Embryonic facial prominence (tissue), 1 donor: Measurements from ENCODE around the gene ANKFN1.
"Not testable (repeated sequence)": the region's sequence is repeated elsewhere in the genome, so short reads cannot be mapped to it uniquely, and the experiment has no call there.

Experiments used
- DNase-seq: peaks from one replicate; pipeline ENCODE4 v3.0.0-alpha.2; 2016; ENCODE audit errors: extremely low spot score

Gene ANKFN1

DNA sequence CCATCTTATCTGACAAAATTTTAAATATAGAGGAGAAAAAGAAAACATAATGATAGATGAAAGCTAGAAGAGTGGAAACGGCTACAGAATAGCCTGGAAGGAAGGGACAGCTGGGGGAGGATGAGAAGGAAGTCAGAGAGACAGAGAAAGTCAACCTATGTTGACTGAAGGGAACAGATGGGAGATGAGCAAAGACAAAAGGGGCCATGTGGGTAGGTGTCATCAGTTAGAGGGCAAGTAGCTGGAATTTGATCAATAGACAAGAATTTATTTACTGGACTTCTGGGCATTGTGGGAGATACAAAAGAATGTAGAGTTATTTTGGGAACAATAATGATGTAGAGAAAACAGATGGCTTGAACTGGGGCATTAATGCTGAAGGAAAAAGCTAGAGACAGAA lies 194.4 kb downstream of the ANKFN1 start:
- DNase-seq = no peak

DNA sequence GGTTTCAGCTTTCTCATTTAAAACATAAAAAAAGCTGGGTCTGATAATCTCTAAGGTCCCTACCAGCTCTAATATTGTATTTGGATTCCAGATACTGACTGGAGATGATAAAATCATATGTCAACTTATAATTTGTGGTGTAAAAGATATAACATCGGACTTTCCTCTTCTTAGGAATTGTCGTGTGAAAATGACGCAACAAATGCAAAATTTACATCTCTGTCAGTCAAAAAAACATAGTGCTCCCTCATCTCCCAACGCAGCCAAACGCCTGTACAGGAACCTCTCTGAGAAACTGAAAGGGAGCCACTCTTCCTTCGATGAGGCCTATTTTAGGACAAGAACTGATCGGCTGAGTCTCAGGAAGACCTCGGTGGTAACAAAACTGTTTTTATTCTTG lies 197.3 kb downstream of the ANKFN1 start:
- no peak for DNase-seq

DNA sequence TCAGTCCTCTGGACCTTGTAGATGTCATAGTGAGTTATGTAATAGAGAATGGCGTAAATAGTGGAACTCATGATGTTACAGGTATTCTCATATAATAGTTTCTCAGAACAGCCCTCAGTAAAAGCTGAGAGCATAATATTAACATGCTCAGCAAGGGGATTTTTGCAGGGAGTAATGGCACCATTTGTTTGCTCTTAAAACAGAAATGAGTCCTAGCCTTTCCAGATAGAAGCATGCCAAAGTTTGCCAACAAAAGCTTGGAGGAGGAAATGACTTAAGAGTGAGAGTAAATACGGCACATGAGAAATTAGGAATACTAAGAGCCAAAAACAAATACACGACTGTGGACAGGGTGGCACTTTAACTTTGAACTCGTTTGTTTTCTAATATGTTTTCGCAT lies 198.4 kb downstream of the ANKFN1 start:
- no peak for DNase-seq

DNA sequence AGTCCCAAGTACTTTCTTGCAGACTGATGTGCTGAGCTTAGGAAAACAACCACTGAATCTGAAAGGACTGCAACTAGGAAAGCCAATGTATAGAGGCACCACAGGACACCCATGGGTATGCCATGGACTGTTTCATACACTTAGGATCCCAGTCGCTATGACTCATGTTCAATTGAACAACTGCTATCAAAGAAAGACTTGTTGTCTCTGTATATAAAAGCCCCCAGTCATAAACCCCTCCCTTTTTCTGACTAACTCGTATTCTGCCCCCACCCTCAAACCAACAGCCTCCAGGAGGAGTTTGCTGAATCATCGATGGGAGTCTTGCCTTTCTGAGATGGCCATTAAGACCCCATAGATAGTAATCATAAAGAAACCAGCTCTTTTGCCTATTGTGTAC lies 205.4 kb downstream of the ANKFN1 start:
- DNase-seq = no peak

DNA sequence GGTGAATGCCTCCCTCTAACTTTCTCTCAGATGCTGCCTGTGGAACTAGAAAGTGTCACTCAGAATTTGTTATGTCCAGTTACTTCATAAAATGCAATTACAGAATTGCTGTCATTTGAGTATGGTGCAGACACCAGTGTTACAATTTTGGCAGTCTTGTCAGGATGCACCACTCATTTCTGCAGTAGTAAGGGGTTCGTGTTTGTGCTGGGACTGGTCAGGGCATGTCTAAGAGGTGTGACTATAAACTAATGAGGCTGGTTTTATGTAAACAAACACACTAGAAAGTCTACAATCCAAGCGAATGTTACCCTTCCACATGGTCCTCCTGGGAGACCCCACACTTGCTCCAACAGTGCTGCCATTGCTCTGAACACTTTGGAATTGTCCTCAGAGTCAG lies 206.2 kb downstream of the ANKFN1 start:
- no peak for DNase-seq

DNA sequence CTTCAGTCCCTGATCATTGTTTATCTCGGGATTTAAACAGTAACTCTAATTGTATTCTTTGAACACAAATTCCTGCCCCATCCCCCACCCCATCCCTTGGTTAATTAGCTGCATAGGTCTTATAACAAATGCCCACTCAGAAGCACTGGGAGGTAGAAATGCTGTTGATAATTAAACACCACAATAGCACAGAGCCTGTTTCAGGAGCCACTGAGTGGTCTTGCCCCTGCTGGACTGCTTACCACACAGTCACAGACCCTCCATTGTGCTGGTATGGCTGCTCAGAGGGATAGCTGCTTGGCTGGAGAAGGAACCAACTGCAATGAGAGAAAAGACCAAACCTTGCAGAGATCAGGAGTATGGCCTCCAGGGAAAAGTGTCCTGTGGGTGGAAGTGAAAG lies 214.1 kb downstream of the ANKFN1 start:
- DNase-seq = no peak

DNA sequence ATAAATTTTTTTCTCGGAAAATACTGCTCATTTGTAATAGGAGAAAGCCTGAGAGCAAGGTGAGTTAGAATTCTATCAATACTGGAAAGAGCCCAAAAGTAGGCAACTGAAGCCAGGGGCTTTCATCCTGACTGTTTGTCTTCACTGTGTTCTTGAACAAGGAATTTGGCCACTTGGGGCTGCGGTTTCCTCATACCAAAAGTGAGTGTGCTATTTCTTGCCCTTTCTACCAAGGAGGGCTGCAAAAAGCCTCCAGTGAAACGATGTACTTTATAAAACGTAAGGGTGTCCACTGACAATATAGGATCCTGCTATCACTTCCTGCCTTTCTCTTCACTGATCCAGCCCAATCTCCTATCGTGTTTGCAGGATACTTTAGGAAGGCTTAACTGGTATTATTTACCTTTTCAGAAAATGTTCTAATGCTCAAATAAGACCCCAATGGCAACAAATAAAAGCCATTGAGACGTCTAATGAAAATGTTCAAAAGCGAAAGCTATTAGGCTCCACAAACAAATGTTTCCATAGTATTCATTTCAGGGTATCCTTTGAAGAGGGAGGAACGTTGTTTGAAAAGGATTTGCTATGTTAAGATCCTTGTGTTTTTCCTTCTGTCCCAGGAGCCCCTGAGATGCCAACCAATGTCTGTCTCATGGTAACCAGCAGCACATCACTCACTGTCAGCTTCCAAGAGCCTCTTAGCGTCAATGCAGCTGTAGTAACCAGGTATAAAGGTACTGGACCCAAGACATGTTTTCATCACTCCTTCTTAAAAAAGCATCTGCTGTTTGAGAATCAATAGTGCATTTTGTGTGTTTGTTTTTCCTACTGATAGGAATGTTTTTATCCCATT lies 220.9 kb downstream of the ANKFN1 start:
- DNase-seq = no peak

DNA sequence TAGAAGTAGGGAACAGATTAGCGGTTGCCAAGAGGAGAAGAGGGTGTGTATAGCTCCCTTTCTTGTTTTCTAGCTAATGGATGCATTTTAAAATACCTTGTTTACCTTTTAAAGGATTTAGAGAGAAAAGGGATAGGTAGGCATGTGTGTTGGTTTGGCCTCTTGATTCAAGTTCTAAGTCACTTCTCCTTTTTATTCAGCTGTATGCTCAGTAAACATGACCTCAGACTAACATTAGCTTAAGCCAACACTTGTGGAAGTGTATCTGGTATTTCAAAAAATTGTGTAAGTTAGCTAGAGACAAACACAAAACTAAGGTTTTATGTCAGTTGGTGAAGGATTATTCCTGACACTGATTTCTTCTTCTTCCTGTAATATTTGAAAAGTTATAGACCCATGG lies 236.1 kb downstream of the ANKFN1 start:
- no peak for DNase-seq

DNA sequence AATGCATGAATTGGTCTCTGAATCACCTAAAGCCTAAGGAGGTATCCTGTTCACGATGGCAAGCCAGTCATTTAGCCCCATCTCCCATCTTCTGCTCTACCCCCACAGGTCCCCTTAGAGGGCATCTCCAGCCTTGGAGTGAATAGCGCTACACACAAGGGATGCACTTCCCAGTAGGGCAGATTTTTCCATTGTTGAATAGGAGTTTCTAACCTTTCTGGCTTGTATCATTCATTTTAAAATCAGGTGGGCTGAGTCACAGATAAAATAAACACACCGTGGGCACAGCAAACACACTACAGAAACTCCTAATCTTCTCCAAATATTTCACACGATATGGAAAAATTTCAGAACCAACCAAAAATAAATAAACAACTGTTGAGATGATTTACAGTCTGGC lies 239.0 kb downstream of the ANKFN1 start:
- no peak for DNase-seq

DNA sequence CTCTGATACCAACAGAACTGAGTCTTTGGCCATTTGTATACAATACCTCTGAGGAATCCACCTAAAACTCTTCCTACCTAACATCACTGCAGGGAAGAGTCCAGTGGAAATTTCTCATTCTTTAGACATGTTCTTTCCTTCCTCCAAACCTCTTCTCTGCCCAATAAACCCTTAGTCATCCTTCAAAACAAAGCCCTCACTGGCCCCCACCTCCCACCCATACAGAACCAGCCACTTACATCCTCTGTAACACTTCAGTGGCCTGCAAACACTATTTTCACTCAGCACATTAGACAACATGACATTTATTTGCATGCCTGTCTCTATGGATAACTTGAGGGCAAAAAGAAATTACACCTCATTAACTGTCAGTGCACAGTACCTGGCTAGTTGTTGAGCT lies 239.9 kb downstream of the ANKFN1 start:
- no peak for DNase-seq

DNA sequence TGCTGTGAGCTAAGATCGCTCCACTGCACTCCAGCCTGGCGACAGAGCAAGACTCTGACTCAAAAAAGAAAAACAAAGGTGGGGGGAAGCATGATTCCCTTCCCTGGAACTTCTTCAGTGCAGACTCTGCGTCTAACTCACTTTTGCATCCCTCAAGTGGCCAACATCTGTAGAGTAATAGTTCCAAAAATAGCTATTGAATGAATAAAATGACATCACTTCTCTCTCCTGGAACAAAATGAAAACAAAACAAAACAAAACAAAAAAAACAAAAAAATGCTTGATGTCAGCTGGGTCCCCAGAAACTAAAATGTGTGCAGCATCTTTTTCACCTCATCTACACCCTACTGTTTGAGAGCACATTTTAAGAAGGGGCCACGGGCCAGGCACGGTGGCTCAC lies 242.5 kb downstream of the ANKFN1 start:
- DNase-seq = no peak

DNA sequence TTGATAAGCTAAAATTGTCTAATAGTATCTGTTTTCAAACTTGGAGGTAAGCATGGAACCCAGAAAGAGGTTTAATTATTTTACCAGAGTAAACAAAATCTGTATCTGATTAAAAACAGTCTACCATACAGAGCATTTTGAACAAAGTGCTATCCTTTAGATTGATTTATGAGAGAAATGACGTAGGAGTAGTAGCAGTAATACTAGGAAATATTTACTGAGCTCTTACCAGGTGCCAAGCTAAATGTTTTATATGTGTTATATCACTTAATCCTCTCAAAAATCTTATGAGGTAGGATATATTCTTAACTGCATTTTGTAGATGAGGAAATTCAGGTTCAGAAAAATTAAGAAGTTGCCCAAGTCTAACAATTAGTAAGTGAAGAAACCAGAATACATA lies 253.8 kb downstream of the ANKFN1 start:
- no peak for DNase-seq

DNA sequence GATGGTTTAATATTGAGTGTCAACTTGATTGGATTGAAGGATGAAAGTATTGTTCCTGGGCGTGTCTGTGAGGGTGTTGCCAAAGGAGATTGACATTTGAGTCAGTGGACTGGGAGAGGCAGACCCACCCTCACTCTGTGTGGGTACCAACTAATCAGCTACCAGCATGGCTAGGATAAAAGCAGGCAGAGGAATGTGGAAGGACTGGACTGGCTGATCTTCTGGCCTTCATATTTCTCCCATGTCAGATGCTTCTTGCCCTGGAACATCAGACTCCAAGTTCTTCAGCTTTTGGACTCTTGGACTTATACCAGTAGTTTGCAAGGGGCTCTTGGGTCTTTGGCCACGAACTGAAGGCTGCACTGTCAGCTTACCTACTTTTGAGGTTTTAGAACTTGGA lies 259.1 kb downstream of the ANKFN1 start:
- not testable (repeated sequence) for DNase-seq

DNA sequence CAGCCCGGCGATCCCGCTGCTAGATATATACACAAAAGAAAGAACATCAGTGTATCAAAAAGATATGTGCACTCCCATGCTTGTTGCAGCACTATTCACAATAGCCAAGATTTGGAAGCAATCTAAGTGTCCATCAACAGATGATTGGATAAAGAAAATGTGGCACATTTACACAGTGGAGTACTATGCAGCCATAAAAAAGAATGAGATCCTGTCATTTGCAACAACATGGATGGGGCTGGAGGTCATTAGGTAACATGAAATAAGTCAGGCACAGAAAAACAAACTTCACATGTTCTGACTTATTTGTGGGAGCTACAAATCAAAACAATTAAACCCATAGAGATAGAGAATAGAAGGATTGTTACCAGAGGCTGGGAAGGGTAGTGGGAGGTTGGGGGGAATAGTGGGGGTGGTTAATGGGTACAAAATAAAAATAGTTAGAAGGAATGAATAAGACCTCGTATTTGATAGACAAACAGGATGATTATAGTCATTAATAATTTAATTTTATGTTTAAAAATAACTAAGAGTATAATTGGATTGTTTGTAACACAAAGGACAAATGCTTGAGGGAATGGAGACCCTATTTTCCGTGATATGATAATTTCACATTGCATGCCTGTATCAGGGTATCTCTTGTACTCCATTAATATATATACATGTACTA lies 263.5 kb downstream of the ANKFN1 start:
- DNase-seq = no peak

DNA sequence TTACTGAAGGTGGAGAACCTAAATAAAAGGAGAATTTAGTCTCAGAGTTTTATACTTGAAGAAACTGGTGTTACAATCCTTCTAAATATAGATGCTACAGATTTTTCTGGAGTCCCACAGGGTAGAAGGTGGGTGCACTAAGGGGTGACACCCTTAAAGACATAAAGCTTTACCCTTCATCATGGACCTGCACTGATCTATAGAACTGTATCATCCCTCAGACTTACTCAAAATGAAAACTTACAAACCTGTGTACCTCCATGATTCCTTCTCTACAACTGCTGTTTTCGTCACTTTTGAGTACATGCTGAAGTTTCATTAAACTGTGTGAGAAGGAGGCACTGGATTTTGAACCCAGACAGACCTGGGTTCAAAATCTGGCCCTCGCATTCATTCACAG lies 270.7 kb downstream of the ANKFN1 start:
- no peak for DNase-seq

DNA sequence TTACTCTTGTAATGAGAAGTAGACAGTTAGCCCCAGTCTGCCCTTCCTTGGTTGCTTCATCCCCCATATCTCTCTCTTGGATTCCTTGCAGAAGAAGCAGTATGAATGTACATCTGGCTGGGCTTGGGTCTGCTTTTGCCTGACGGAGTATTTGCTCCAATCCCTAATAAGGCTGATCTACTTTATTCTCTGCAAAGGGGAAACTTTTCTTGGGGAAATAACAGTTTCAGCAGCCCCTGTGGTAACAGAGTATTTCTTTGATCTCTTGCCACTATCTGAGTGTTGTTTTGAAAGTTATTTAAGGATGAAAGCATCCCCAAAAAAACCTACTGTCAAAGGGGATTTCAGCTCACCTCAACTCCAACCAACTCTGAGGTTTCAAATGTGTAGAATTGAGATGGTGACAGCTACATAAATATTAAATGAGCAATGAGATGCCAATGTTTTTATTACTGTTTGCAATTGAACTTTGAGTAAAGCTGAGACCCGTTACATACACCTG lies 271.3 kb downstream of the ANKFN1 start:
- no peak for DNase-seq

DNA sequence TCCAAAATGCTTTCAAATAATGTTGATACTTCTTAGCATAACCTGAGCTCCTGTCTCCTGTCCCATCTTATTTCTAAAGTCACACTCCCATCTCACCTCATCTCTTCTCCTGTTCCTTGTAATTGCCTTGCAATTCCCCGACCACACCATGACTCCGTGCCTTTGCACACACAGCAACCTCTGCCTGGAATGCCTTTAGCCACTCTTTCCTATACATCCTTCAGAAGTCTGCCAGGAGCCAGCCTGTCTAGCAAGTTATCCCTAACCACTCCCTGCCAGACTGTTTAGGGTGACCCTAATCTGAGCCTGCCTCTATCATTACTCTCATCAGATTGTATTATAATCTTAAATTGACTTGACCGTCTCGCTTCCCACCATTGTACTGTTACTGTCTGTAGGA lies 272.2 kb downstream of the ANKFN1 start:
- no peak for DNase-seq

DNA sequence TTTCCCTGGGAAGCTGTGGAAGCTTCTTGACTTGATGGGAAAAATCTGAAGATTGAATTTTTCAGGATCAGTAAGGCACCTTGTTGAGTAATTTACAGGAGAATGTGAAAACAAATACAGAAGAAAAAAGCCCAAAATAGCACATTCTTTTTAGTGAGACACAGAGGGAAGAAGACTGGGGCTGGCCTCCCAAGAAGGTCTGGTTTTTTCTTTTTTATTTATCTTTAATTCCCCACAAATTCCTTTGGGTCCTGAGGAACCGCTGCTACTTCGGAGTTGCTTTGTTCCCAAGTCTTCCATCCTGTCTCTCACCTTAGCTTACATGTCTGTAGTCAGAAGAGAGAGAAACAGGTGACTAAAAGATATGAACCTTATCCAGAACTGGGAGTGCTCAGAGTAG lies 273.6 kb downstream of the ANKFN1 start:
- no peak for DNase-seq

DNA sequence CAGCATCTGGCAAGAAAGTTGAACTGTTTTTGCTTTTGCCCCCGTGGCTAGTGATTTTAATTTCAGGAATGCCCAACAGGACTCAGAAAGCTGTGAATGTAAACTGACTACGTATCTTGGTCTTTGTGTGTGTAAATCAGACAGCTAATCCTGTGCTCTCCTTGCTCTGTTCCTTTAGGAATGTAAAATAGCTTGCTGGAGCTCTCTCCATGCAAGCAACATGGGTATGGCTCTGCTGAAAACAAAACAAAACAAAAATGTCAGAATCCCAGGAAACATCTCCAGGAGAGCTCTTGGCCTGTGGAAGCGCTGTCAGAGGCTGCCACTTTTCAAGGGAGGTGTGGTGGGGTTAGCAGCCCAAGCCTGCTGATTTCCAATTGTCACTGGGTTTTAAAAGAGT lies 278.5 kb downstream of the ANKFN1 start:
- no peak for DNase-seq

DNA sequence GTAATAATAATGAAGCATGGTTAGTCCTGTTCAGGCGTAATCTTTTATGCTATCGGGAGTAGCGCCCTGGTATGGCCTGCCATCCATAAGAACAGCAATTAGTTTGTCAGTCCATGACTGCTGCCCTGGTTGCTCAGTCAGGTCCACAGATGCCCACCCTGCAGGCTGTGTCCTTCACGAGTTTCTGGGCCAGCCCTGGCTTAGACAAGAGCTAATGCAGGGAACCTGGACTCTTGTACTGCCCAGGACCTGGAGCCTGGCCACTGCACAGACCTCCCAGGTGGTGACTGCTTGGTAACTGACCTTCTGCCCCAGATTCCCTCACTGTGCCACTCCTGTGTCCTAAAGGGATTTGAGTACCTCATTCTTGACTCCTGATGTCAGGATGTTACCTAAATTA lies 279.2 kb downstream of the ANKFN1 start:
- DNase-seq = no peak

DNA sequence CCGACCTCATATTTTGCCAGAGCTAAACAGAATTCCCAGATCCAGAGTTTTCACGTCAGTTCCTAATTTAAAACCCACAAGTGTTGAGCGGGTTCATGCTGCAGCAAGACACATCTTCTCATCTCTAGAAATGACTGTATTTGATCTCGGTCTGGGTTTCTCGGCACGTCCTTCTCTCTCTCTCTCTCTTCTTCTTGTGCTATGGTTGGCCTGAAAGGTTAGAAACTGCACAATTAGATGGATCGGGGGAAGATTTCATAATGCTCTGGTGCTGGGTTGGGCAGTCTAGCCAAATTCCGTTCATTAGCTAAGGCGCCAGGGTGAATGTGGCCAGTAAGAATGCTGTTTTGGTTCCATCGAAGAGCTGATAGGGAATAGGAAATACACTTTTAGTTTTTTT lies 281.3 kb downstream of the ANKFN1 start:
- DNase-seq = no peak

DNA sequence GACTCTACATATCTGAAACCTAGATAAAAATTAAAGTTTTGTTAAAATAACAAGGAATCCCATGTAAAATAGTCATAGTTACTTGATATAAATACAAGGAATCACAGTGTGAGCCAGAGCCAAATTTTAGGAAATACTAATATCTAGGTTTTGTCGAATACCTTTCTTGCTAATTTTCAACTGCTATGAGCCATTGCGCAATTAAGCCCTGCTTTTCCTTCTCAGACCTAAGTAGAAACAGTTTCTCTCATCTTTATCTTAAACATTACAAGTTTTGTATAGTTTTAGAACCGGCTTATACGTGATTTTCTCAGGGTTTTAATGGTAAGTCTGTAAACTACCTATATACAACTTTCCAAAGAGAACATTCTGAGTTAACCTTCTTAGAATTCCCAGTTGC lies 282.9 kb downstream of the ANKFN1 start:
- DNase-seq = no peak

DNA sequence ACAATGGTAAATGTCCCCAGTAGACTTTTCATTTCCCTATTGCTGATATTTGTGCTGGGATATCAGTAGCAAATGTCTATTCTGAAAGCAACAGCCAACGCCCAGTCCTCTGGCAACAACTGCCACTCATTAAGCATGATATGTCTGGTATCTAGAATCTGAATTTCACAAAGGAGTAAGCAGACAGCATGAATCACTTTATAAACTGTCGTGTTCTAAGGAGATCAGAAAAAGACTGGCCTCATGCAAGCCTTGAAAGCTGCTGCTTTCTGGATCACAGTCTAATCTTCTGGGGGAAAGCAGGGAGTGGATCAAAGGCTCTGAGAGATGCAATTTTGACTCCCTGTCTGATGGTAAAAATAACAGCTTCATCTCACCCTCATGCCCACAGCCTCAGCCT lies 287.1 kb downstream of the ANKFN1 start:
- no peak for DNase-seq
